Peyer's patch (tissue), 4 donors: ENCODE data around the gene HSPG2.

ENCODE experiments used
- POLR2A ChIP-seq, 2 donors: fragments of 450-650 bp; IDR thresholded peaks; one replicate each; pipeline ENCODE4 v1.5.1; 2017; ENCODE audit warnings: antibody characterized with exemption in 2 of 2, mild to moderate bottlenecking in 2 of 2, moderate library complexity in 2 of 2
- TF ChIP-seq, protein P1 (sequence below), 6 experiments: fragments of 450-650 bp in 4 of 6; fragments of 200-600 bp in 2 of 6; sonication (generic) in 1 of 6; IDR thresholded peaks; one replicate each; pipeline ENCODE4 v1.5.1; 2017 to 2019; ENCODE audit warnings: antibody characterized with exemption in 6 of 6, mild to moderate bottlenecking in 3 of 6, moderate library complexity in 1 of 6

DNA sequence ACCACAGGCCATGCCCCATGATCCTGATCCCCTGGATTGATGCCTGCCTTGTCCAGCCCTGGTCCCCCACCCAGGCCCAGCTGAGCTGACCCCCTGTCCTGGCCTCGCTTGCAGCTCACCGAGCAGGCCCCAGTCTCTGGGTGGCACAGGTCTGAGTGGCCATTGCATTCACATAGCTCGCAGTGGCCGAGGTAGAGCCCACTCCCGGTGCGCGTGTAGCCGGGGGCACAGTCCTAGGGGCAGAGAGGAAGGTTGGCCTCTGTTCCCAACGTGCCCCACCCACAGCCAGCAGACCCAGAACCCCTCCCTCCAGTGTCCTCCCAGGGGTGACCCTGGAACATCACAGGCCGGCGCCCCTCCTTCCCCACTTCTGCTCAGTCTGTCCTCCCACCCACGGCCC lies 73.1 kb downstream of the HSPG2 start:
- no peak for TF ChIP-seq POLR2A (IDR thresholded peaks at IDR 0.05)
- TF ChIP-seq, protein P1, sequence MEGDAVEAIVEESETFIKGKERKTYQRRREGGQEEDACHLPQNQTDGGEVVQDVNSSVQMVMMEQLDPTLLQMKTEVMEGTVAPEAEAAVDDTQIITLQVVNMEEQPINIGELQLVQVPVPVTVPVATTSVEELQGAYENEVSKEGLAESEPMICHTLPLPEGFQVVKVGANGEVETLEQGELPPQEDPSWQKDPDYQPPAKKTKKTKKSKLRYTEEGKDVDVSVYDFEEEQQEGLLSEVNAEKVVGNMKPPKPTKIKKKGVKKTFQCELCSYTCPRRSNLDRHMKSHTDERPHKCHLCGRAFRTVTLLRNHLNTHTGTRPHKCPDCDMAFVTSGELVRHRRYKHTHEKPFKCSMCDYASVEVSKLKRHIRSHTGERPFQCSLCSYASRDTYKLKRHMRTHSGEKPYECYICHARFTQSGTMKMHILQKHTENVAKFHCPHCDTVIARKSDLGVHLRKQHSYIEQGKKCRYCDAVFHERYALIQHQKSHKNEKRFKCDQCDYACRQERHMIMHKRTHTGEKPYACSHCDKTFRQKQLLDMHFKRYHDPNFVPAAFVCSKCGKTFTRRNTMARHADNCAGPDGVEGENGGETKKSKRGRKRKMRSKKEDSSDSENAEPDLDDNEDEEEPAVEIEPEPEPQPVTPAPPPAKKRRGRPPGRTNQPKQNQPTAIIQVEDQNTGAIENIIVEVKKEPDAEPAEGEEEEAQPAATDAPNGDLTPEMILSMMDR (IDR thresholded peaks at IDR 0.05) = no peak
